Ramos (cell line): ENCODE data around the gene CAMTA1.
"Not testable (repeated sequence)": the region's sequence is repeated elsewhere in the genome, so short reads cannot be mapped to it uniquely, and the experiment has no call there.

ENCODE experiments used
- in situ Hi-C: fragments of 300-500 bp; cut with MboI; formaldehyde crosslinking; loops from one replicate; pipeline ENCODE4 v1.14.3; 2022; ENCODE audit warnings: low sequenced_read_pairs; ENCODE audit not compliant: unreplicated experiment

Gene CAMTA1

GRCh38 chr1:7113822-7114221 is 328.6 kb downstream of the CAMTA1 start:
- in situ Hi-C loops, result no loop called here

DNA sequence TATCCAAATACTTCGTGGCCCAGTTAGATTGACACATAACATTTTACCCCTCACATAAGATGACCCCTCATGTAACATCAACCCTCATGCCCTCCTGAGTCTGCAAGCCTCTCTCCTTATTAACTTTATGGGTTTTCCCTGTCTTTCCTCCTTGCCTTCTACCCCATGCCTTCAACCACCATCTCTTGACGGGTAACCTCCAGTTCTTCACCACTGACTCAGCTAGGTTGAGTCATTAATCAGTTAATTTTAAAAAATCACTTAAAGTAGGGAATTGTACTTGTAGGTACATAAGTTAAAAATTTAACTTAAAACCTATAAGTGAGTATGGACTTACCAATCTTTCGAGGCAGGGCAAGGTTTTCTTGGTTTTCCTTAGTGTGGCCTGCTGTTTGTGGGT is 330.7 kb downstream of the CAMTA1 start:
- in situ Hi-C loops, result no loop called here

GRCh38 chr1:7117399-7118281 is 332.4 kb downstream of the CAMTA1 start:
- in situ Hi-C loops, result no loop called here

DNA sequence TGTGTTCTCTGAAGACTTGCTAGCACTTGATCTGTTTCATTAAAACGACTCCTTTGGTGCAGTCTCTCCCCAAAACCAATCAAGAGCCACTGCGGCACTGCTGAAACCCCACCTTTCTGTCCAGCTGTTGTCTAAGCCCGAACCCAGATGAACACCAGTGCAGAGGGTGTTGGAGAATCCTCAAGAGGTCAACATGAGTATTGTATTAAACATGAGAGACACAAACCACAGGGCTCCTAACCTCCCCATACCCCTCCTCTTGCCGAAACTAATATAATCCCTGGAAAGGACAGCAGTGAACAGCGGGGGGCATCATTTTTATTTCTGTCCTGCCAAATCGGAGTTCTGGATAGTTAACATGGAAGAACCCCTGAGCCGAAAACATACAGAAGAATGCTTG is 333.9 kb downstream of the CAMTA1 start:
- in situ Hi-C loops, result no loop called here

GRCh38 chr1:7120863-7121621 is 335.8 kb downstream of the CAMTA1 start:
- in situ Hi-C loops, result no loop called here

DNA sequence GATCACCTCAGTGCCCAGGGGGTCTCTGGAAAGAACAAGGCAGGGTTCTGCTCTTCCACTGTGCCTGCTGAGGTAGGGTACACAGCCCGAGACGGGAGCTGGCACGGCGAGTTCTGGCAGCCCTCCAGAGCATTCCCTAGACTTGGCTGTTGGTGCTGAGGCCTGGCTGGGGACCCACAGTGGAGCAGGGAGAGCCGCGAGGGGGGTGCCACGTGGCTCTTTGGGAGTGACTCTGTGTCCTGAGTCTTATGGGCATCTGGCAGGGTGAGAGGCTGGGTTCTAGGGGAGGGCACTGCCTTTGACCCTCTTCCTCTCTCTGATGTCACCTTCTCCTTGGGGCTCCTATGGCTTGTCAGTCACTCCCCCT is 336.4 kb downstream of the CAMTA1 start:
- in situ Hi-C loops, result no loop called here

GRCh38 chr1:7127322-7128075 is 342.2 kb downstream of the CAMTA1 start:
- in situ Hi-C loops, result no loop called here

- in situ Hi-C loops, result no loop called here
These were observed 343.0 kb downstream of the CAMTA1 start for GRCh38 chr1:7128293-7128692.

DNA sequence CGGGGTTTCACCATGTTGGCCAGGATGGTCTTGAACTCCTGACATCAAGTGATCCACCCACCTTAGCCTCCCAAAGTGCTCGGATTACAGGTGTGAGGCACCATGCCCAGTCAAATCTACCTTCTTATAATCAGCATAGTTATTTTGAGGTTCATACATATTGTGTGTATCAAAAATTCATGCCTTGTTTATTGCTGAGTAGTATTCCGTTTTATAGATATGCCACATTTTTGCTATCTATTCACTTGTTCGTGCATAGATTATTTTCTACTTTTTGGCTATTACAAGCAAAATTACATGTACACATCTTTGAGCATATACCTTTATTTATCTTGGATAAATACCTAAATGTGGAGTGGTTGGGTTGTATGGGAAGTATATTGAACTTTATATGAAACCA is 344.9 kb downstream of the CAMTA1 start:
- in situ Hi-C loops, result no loop called here

DNA sequence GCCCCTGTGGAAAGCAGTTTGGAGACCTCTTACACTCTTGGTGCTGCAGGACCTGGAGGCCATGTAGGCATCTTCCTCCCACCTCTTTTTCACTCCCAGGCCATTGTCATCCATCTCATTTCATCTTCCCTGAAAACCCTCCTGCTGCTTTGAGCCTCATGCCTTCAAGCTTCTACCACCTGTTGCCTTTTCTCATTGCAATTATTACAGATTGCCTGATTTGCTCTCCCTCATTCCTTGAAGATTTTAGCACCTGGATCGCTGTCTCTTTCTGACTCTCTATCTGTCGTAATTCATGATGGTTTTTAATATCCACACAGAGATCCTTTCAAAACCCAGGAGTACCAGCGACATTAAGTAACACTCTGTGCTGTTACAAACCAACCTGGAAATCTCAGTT is 350.2 kb downstream of the CAMTA1 start:
- in situ Hi-C loops, result no loop called here

DNA sequence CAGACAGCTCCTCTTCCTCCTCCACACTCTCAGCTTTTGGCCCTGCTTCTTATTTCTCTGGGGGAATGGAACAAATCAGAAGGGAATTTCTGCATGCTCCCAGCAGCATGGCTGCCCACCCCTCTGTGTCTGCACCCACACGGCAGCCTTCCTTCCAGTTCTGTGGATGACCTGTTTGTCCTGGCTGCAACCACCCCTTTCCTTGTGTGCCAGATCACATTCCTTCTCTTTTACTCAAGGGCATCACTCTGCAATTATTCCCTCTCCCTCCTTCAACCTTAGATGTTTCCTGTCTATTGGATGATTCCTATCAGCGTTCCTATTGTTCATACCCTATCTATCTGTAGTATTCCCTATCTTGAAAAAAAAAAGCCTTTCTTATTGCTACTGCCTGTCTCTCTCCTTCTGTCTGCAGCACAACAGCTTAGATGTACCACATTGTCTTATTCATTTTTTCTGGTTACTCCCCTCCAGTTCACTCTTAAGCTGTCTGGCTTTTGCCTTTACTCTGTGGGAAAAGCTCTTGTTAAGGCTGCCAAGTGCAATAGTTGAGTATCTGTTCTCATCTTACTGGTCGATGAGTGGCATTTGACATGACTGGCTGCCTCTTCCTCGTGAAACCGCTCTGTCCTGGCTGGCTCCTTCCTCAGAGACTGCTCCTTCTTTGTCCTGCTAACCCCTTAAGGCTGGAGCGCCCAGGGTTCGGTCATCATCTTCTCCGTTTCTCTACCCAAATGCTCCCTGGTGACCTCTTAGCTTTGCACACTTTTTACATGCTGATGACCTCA is 351.1 kb downstream of the CAMTA1 start:
- in situ Hi-C loops, result no loop called here

- in situ Hi-C loops, result no loop called here
These were observed 355.0 kb downstream of the CAMTA1 start for GRCh38 chr1:7140251-7140650.

DNA sequence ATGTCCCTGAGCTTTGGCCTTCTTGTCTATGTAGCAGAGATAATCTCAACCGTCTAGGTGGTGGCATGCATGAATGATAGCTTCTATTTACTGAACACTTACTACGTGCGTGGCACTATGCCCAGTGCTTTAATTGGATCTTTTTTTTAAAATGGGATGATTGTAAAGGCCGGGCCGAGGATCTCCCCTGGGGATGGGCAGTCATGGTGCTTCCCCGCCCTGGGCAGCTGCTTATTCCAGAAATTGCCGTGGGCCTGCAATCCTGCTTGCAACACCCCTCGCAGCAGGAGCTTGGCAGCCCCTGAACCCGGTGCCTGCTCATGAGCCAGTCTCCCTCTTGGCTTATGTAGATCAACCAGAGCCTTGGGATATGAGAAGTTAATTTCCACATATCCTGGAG is 360.7 kb downstream of the CAMTA1 start:
- in situ Hi-C loops, result no loop called here

GRCh38 chr1:7146710-7147109 is 361.5 kb downstream of the CAMTA1 start:
- in situ Hi-C loops, result no loop called here

DNA sequence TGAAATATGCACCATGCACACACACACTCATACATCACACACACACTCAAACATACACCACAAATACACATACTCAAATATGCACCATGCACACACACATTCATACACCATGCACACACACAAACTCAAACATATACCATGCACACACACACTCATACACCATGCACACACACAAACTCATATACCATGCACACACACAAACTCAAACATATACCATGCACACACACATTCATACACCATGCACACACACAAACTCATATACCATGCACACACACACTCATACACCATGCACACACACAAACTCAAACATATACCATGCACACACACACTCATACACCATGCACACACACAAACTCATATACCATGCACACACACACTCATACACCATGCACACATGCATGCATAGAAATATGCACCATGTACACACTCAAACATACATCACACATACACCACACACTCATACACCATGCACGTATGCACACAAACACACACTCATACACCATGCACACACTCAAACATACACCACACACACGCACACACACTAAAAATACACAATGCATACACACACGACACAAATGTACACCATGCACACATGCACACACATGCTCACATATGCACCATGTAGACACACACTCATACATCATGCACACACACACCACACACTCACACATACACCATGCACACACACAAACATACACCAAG is 362.5 kb downstream of the CAMTA1 start:
- in situ Hi-C loops, result not testable (repeated sequence)

GRCh38 chr1:7149080-7149838 is 364.0 kb downstream of the CAMTA1 start:
- in situ Hi-C loops, result no loop called here

GRCh38 chr1:7150724-7151280 is 365.5 kb downstream of the CAMTA1 start:
- in situ Hi-C loops, result no loop called here

DNA sequence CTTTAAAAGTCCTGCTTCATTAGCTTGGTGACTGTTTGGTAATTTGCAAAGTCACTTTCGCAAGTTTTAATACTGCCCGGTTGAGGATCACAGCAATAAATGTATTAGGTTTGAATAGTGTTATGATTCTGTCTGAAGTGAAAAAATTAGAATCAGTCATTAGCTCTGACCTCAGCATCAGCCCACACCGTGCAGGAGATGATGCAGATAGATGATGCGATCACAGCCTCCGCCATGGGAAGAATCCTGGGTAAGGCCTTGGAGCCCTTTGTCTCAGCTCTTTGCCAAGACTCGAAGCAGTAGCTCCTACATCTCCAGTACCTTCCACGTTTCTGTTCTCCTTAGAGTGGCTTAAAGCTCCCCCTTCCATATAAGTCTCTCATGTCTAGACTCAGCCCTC is 366.7 kb downstream of the CAMTA1 start:
- in situ Hi-C loops, result no loop called here

DNA sequence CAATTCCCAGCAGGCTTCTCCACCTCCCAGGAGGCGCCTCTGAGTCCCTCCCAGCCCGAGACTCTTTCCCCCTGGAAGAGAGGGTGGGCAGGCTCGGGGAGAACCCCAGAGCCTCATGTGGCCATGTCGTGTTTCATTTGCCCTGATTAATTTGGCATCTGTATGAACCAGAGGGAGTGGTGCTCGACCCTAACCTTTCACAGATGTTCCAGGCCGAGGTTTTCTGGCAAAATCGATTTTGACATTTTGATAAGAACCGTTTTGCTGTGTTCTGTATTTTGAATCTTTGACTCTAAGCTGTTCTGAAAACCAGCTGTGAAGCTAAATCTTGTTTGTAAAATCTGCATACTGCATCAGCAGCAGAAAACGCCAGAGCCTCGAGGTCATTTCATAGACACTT is 367.4 kb downstream of the CAMTA1 start:
- in situ Hi-C loops, result no loop called here
